NCI-H345 treated with DMSO at 0.1 percent for 48 hours (cell line): Measurements from ENCODE around the gene YPEL2.
"Not testable (repeated sequence)": the region's sequence is repeated elsewhere in the genome, so short reads cannot be mapped to it uniquely, and the experiment has no call there.

Source experiments
- DNase-seq: peaks from one replicate; lab custom pipeline; 2025; ENCODE audit not compliant: unreplicated experiment; lab: John Stamatoyannopoulos, UW

The YPEL2 gene

GRCh38 chr17:59374612-59375011 lies 43.2 kb downstream of the YPEL2 start:
- DNase-seq: no peak

GRCh38 chr17:59375857-59376256 lies 44.4 kb downstream of the YPEL2 start:
- DNase-seq: no peak

DNA sequence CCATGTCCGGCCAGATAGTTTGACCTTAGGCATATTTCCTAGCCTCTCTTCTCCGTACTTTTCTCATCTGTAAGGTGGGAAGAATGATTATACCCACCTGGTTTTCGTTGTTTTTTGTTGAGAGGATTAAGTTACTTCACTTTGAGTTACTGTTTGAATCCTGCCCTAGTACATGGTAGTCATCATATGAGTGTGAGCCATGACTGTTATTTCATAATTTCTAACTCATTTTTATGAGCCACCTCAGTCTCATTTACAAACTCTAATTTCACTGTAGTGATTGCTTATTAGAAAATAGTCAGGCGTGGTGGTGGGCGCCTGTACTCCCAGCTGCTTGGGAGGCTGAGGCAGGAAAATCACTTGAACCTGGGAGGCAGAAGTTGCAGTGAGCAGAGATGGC lies 45.1 kb downstream of the YPEL2 start:
- no peak for DNase-seq

GRCh38 chr17:59377410-59377809 lies 46.0 kb downstream of the YPEL2 start:
- no peak for DNase-seq

DNA sequence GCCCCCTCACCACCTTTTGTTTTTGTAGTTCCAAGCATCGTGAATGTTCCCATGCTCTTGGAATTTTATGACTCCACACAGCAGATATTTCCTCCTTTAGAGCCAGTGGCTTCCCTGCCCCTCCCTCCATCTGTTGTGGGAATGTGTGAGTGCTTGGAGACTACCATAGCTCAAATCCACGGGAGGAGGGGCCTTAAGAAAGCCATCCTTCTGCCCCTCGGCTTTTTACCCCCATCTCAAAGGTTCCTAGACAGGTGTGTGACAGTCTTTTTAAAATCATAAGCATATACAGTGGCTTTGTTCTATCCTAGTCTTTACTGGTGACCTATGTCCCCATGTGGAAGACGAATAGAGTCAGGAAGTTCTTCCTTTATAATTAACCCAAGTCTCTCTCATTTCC lies 47.2 kb downstream of the YPEL2 start:
- no peak for DNase-seq

DNA sequence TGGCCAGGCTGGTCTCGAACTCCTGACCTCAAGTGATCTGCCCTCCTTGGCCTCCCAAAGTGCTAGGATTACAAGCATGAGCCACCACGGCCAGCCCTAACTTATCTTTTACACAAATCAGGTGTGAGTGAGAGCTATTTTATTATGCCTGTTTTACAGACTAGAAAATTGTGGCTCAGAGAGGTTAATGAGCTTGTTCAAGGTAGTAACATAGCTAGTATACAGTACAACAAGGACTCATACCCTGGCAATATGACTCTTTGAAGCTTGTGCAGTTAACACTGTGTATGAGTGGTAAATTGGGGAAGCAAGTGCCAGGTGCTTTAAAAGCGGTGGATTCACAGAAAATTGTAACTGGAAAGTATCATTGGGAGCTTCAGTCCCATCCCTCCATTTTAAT lies 49.0 kb downstream of the YPEL2 start:
- no peak for DNase-seq

GRCh38 chr17:59381716-59382570 lies 50.5 kb downstream of the YPEL2 start:
- no peak for DNase-seq

GRCh38 chr17:59383893-59384292 lies 52.4 kb downstream of the YPEL2 start:
- DNase-seq: no peak

GRCh38 chr17:59387351-59388068 lies 56.1 kb downstream of the YPEL2 start:
- no peak for DNase-seq

DNA sequence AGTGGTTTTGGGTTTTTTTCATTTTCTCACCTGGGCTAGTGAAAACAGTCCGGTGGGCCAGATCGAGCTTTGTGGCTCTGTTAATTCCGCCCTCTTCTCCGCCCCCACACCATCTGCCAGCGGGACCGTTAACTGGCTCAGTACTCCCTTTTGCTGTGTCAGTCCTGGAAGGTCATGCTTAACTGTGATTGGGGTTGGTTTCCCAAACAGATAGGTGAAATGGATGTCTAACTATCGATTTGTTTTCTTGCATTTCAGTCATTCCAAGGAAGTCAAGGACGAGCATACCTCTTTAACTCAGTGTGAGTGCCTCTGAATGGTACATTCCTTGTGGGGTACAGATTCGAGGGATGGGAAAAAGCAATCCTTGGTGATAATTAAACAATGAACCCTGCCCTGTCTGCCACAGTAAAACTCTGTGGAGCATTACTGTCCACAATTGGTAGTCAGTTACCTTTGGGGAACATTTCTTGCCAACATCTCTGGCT lies 56.7 kb downstream of the YPEL2 start:
- no peak for DNase-seq

GRCh38 chr17:59389066-59389465 lies 57.6 kb downstream of the YPEL2 start:
- DNase-seq: no peak

- no peak for DNase-seq
These were observed 59.6 kb downstream of the YPEL2 start for GRCh38 chr17:59391021-59391420.

DNA sequence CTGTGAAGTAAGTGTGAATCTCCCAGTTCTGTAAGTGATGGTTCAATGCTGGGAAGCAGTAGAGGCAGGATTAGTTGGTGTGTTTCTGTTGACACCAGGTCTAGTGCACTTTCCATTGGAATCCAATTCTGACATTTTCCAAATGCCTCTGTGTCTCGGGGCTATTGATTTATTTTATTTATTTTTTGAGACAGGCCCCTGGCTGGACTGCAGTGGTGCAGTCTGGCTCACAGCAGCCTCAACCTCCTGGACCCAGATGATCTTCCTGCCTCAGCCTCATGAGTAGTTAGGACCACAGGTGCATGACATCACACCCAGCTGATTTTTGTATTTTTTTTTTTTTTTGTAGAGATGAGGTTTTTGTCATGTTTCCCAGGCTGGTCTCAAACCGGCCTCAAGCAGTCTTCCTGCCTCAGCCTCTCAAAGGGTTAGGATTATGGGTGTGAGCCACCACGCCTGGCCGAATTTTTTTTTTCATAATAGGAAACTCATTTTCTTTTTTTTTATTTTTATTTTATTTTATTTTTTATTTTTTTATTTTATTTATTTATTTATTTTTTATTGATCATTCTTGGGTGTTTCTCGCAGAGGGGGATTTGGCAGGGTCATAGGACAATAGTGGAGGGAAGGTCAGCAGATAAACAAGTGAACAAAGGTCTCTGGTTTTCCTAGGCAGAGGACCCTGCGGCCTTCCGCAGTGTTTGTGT lies 61.7 kb downstream of the YPEL2 start:
- DNase-seq: no peak

DNA sequence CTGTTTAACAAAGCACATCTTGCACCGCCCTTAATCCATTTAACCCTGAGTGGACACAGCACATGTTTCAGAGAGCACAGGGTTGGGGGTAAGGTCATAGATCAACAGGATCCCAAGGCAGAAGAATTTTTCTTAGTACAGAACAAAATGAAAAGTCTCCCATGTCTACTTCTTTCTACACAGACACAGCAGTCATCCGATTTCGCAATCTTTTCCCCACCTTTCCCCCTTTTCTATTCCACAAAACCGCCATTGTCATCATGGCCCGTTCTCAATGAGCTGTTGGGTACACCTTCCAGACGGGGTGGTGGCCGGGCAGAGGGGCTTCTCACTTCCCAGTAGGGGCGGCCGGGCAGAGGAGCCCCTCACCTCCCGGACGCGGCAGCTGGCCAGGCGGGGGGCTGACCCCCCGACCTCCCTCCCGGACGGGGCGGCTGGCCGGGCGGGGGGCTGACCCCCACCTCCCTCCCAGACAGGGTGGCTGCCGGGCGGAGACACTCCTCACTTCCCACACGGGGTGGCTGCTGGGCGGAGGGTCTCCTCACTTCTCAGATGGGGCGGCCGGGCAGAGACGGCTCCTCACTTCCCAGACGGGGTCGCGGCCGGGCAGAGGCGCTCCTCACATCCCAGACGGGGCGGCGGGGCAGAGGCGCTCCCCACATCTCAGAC lies 62.4 kb downstream of the YPEL2 start:
- DNase-seq: not testable (repeated sequence)

DNA sequence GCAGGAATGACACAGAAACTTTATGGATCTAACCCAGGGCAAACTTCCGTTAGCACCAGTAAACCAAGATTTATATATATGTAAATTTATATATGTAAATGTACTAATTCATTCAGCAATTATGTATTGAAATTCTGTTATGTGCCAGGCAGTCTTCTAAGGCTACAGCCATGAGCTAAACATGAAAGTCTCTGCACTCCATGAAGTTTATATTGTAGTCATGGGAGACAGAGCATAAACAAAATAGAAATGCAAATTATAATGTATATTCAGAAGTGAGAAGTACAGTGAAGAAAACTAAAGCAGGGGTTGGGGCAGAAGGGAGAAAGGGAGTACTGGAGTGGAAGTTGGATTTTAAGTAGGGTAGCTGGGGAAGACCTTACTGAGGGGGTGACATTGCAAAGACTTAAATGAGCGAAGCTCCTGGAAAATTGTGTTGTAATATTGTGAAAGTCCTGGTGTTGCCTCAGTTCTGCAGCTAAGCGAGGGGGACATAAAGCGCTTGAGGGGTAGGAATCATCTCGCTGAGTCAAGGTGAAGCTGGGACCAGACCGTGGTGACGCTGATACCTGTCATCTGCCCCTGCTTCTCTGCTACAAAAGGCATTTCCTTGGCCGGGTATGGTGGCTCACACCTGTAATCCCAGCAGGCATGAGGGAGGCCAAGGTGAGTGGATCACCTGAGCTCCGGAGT lies 64.8 kb downstream of the YPEL2 start:
- DNase-seq: no peak

GRCh38 chr17:59397316-59398073 lies 66.0 kb downstream of the YPEL2 start:
- no peak for DNase-seq

- DNase-seq: no peak
These were observed 68.5 kb downstream of the YPEL2 start for GRCh38 chr17:59399914-59400313.

- no peak for DNase-seq
These were observed 69.4 kb downstream of the YPEL2 start for GRCh38 chr17:59400858-59401257.

GRCh38 chr17:59401274-59401673 lies 69.8 kb downstream of the YPEL2 start:
- no peak for DNase-seq

DNA sequence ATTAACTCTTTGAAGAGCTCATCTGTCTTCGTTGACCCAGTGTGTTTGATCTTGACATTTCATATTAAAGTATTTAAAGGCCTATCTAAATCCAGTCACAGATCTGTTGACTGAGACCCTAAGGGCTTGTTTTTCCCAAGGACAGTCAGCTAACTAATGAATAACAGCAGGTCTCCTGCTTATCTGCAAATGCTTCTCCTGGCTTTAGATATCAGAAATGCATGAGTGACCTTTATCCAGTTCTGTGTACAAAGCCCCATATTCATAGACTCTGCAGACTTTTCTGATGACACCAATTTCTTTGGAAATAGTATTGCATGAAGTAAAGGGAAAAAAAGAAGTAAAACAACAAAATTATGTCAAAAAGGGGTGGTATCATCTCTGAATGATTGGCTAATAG lies 70.3 kb downstream of the YPEL2 start:
- no peak for DNase-seq
